ENCODE measurements around the gene ZBTB25. TPM values are rescaled to one million over a fixed set of nuclear protein-coding genes. Genes with fewer than 3 reads are reported as not detected.

The ZBTB25 gene
- total RNA-seq, 4 donors from 2014 or later = 4.8 to 10.2 (median 5.6) TPM

DNA sequence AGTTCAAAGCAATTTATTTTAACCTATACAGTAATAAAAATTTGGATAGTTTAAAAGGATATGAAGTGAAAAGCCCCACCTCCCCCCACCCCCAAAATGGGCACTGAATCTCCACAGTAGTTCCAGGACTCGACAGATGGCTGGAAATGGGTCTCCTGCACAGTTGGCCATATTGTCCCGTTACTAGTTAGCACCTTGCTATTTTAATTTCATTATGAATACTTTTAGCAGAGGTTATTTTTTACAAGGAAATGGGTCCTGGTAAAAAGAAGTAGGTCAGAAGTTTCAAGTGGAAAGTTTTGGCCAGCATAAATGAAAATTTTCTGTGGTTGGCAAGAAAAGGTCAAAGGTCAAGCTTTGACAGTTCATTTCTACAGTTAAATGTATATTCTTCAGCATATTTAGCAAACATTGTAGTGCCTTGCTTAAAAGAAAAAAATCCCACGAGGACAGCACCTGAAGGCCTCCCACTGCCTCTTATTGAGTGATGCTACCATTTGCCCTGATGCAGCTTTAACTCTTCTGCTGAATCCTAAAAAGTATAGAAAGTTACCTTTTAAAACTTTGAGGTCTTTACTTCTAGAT is 87.2 kb downstream of the ZBTB25 start:
- TF ChIP-seq, protein P1, sequence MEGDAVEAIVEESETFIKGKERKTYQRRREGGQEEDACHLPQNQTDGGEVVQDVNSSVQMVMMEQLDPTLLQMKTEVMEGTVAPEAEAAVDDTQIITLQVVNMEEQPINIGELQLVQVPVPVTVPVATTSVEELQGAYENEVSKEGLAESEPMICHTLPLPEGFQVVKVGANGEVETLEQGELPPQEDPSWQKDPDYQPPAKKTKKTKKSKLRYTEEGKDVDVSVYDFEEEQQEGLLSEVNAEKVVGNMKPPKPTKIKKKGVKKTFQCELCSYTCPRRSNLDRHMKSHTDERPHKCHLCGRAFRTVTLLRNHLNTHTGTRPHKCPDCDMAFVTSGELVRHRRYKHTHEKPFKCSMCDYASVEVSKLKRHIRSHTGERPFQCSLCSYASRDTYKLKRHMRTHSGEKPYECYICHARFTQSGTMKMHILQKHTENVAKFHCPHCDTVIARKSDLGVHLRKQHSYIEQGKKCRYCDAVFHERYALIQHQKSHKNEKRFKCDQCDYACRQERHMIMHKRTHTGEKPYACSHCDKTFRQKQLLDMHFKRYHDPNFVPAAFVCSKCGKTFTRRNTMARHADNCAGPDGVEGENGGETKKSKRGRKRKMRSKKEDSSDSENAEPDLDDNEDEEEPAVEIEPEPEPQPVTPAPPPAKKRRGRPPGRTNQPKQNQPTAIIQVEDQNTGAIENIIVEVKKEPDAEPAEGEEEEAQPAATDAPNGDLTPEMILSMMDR (IDR thresholded peaks at IDR 0.05) = no peak
- TF ChIP-seq EP300 (IDR thresholded peaks at IDR 0.05; ENCODE audit: low read depth) (no peak), POLR2A (IDR thresholded peaks at IDR 0.05) (no peak), POLR2AphosphoS5 (IDR thresholded peaks at IDR 0.05) (no peak)
- 59 to 64% methylated on average over 3 of the region's 3 CpGs for WGBS, 2 donors (ENCODE audit: low coverage in 1 of 2)
- no peak overlapping the region for H3K27ac ChIP-seq
- in situ Hi-C loops (cut with MboI; ENCODE audit: low pct_ligation_motif_present in 1 of 4, low pct_unique_long_range_greater_than_20kb in 1 of 4, low sequenced_read_pairs in 3 of 4) (no loop called here), intact Hi-C loops (cut with DNase I; ENCODE audit: low total_unique reads) (no loop called here)
- H3K36me3 ChIP-seq = peaks cover 0 to 24% (median 11%) of the 10 kb centered on the region in 4 donors
- DNase-seq = no peak
- no peak overlapping the region for H3K4me3 ChIP-seq
- no peaks in the 10 kb centered on the region for H3K27me3 ChIP-seq
- H3K4me1 ChIP-seq = no peaks in the 10 kb centered on the region
- H3K9me3 ChIP-seq = no peaks in the 10 kb centered on the region

DNA sequence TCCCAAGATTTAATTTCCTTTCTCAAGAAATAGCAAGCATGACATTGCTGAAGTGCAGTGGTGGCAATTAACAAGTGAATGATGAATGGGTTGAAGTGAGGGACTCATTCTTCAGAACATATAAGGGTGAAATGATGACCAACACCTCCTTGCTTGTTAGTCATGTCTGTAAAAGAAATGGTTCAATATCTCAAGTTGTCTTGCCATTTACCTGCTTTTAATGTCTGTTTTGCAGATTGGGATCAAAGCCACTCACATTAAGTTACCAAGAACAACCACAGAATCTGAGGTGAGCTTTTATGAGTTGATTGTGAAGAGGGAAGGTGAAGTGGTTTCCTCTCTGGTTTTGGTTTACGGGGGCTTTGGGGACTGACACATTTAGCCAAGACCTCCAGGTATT is 91.4 kb downstream of the ZBTB25 start:
- no peak for DNase-seq
- H3K4me3 ChIP-seq = no peak overlapping the region
- TF ChIP-seq EP300 (IDR thresholded peaks at IDR 0.05; ENCODE audit: low read depth) = no peak
- TF ChIP-seq POLR2A (IDR thresholded peaks at IDR 0.05) = no peak
- TF ChIP-seq, protein P1 (IDR thresholded peaks at IDR 0.05) = no peak
- no peak for TF ChIP-seq POLR2AphosphoS5 (IDR thresholded peaks at IDR 0.05)
- H3K9me3 ChIP-seq = no peaks in the 10 kb centered on the region
- H3K36me3 ChIP-seq = peaks cover 0 to 17% (median 5%) of the 10 kb centered on the region in 4 donors
- no peak overlapping the region for H3K27ac ChIP-seq
- intact Hi-C loops (cut with DNase I; ENCODE audit: low total_unique reads) = no loop called here
- no peaks in the 10 kb centered on the region for H3K4me1 ChIP-seq
- WGBS, 2 donors (ENCODE audit: low coverage in 1 of 2) = 91% methylated on average over 1 of the region's 1 CpG; no CpG with 5 or more reads in 1 of the 2 donors
- in situ Hi-C loops (cut with MboI; ENCODE audit: low pct_ligation_motif_present in 1 of 4, low pct_unique_long_range_greater_than_20kb in 1 of 4, low sequenced_read_pairs in 3 of 4) = no loop called here
- H3K27me3 ChIP-seq = no peaks in the 10 kb centered on the region

DNA sequence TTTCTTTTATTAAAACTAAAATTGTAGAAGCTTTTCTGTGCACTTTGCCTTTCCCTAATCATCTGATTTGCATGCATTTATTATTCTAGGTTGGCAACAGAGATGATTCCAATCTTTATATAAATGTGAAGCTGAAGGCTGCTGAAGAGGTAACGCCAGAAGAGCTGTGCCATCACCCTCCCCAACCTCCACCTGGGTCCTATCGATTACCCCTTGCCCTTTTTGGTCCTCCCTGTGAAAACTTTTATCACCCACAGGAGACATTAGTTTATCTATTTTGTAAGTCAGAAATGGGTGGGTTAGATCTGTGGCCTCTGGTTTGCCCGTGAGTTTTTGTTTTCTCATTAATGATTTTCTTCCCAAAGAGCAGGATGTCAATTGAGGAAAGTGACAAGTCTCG is 92.6 kb downstream of the ZBTB25 start:
- Histone ChIP-seq H3K4me1 (no peaks in the 10 kb centered on the region), H3K27me3 (no peaks in the 10 kb centered on the region), H3K27ac (no peak overlapping the region), H3K4me3 (no peak overlapping the region), H3K36me3 (peaks cover 0 to 16% (median 3%) of the 10 kb centered on the region in 4 donors), H3K9me3 (no peaks in the 10 kb centered on the region)
- intact Hi-C loops (cut with DNase I; ENCODE audit: low total_unique reads) = no loop called here
- TF ChIP-seq EP300 (IDR thresholded peaks at IDR 0.05; ENCODE audit: low read depth) (no peak), POLR2A (IDR thresholded peaks at IDR 0.05) (no peak), POLR2AphosphoS5 (IDR thresholded peaks at IDR 0.05) (no peak)
- TF ChIP-seq, protein P1 (IDR thresholded peaks at IDR 0.05) = no peak
- in situ Hi-C loops (cut with MboI; ENCODE audit: low pct_ligation_motif_present in 1 of 4, low pct_unique_long_range_greater_than_20kb in 1 of 4, low sequenced_read_pairs in 3 of 4) = no loop called here
- DNase-seq = no peak
- WGBS, 2 donors (ENCODE audit: low coverage in 1 of 2) = 80 to 97% methylated on average over 1 to 4 of the region's 4 CpGs

DNA sequence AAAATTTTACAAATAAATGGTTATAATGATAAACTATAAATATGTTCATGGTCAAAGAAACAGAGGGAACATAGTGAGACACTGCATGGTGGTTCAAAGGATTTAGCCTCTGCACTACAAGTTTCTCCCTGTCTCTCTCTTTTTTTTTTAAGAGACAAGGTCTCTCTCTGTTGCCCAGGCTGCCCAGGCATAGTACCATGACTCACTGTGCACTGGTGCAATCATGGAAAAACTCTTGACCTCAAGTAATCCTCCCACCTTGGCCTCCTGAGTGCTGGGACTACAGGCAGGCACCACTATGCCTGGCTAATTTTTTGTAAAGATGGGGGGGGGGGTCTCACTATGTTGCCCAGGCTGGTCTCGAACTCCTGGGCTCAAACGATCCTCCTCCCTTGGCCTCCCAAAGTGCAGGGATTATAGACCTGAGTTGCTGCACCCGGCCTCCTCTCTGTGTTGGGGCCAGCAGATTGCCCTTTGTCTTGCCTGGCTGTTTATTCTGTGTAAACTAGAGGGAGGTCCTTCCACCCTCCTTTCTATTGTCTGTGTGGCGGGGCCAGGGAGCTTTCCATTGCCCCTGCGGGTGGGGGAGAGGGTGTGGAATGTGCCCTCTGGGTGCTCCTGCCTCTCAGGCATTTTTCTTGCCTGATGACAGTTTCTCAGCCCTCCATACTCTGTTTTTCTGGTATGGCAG is 93.4 kb downstream of the ZBTB25 start:
- DNase-seq = no peak
- Histone ChIP-seq H3K4me1 (no peaks in the 10 kb centered on the region), H3K27me3 (no peaks in the 10 kb centered on the region), H3K27ac (no peak overlapping the region), H3K4me3 (no peak overlapping the region), H3K36me3 (peaks cover 0 to 8% (median 0%) of the 10 kb centered on the region in 4 donors), H3K9me3 (no peaks in the 10 kb centered on the region)
- WGBS, 2 donors (ENCODE audit: low coverage in 1 of 2) = 61% methylated on average over 5 of the region's 5 CpGs; no CpG with 5 or more reads in 1 of the 2 donors
- intact Hi-C loops (cut with DNase I; ENCODE audit: low total_unique reads) = no loop called here
- no peak for TF ChIP-seq EP300 (IDR thresholded peaks at IDR 0.05; ENCODE audit: low read depth)
- TF ChIP-seq, protein P1 (IDR thresholded peaks at IDR 0.05) = no peak
- TF ChIP-seq POLR2A (IDR thresholded peaks at IDR 0.05) = no peak
- TF ChIP-seq POLR2AphosphoS5 (IDR thresholded peaks at IDR 0.05) = no peak
- in situ Hi-C loops (cut with MboI; ENCODE audit: low pct_ligation_motif_present in 1 of 4, low pct_unique_long_range_greater_than_20kb in 1 of 4, low sequenced_read_pairs in 3 of 4) = no loop called here

Data from transverse colon (tissue), 4 donors.